CD14-positive monocyte (primary cell): ENCODE measurements around the gene CADM1. TPM values are rescaled to one million over a fixed set of nuclear protein-coding genes. Genes with fewer than 3 reads are reported as not detected.
A peak's percentile ranks its signal among the peaks of the same experiment; 100 is the strongest.

ENCODE experiments used
- DNase-seq, 3 donors: peaks; one replicate each; pipeline ENCODE4 v3.0.0-alpha.2; 2011 to 2022
- H2AFZ ChIP-seq: 2 replicates; pipeline ENCODE4 v1.6.0; 2012; ENCODE audit warnings: mild to moderate bottlenecking, low read depth, low read length, inconsistent platforms; ENCODE audit not compliant: insufficient read depth, poor library complexity, severe bottlenecking
- H3K27ac ChIP-seq, 2 donors: 1 replicate in 1 of 2; 2 replicates in 1 of 2; pipeline ENCODE4 v1.5.1; 2012 to 2013; ENCODE audit warnings: low read length in 2 of 2, control low read depth in 1 of 2, inconsistent platforms in 1 of 2, low read depth in 1 of 2, mild to moderate bottlenecking in 1 of 2
- H3K27me3 ChIP-seq, 2 donors: one replicate each; pipeline versions ENCODE4 v1.6.0 to v1.6.1; 2011 to 2013; ENCODE audit warnings: low read length in 2 of 2; ENCODE audit not compliant: control insufficient read depth in 2 of 2, insufficient read depth in 2 of 2
- H3K36me3 ChIP-seq, 2 donors: replicated peaks in 1 of 2; 1 replicate in 1 of 2; 2 replicates in 1 of 2; pipeline versions ENCODE4 v1.5.1 to v1.6.1; 2012 to 2013; ENCODE audit warnings: low read length in 2 of 2, control low read depth in 1 of 2, inconsistent platforms in 1 of 2, mild to moderate bottlenecking in 1 of 2; ENCODE audit not compliant: insufficient read depth in 2 of 2, control insufficient read depth in 1 of 2
- H3K4me1 ChIP-seq, 2 donors: 1 replicate in 1 of 2; 2 replicates in 1 of 2; pipeline versions ENCODE4 v1.5.1 to v1.6.1; 2012 to 2013; ENCODE audit warnings: low read length in 2 of 2, control low read depth in 1 of 2, inconsistent platforms in 1 of 2, mild to moderate bottlenecking in 1 of 2, moderate library complexity in 1 of 2; ENCODE audit not compliant: insufficient read depth in 2 of 2, control insufficient read depth in 1 of 2
- H3K4me2 ChIP-seq: replicated peaks from 2 replicates; pipeline ENCODE3; 2012; ENCODE audit warnings: low read length, moderate library complexity, mild to moderate bottlenecking; ENCODE audit not compliant: poor library complexity, severe bottlenecking; ENCODE audit errors: extremely low read depth
- H3K4me3 ChIP-seq, 3 experiments: fragments of 200-600 bp in 1 of 3; sonication (generic) in 1 of 3; replicated peaks in 1 of 3; 1 replicate in 2 of 3; 2 replicates in 1 of 3; pipeline ENCODE4 v1.5.1; 2011 to 2013; ENCODE audit warnings: low read length in 3 of 3, mild to moderate bottlenecking in 3 of 3, control low read depth in 2 of 3, low read depth in 2 of 3, inconsistent platforms in 1 of 3, moderate library complexity in 1 of 3
- H3K79me2 ChIP-seq: 2 replicates; pipeline ENCODE4 v1.6.0; 2012; ENCODE audit warnings: mild to moderate bottlenecking, control low read depth, inconsistent platforms, low read length, moderate library complexity; ENCODE audit not compliant: insufficient read depth
- H3K9ac ChIP-seq: 2 replicates; pipeline ENCODE4 v1.6.0; 2017; ENCODE audit warnings: low read length, mild to moderate bottlenecking; ENCODE audit not compliant: insufficient read depth, poor library complexity, severe bottlenecking
- H3K9me3 ChIP-seq, 2 donors: replicated peaks in 1 of 2; 1 replicate in 1 of 2; 2 replicates in 1 of 2; pipeline versions ENCODE4 v1.5.1 to v1.6.1; 2012 to 2013; ENCODE audit warnings: low read length in 2 of 2, control low read depth in 1 of 2; ENCODE audit not compliant: control insufficient read depth in 1 of 2, insufficient read depth in 1 of 2
- H4K20me1 ChIP-seq: 2 replicates; pipeline ENCODE4 v1.6.0; 2012; ENCODE audit warnings: mild to moderate bottlenecking, low read length, control low read depth, moderate library complexity; ENCODE audit not compliant: insufficient read depth
- H3K27ac Mint-ChIP-seq, 7 donors: one replicate each; pipeline ENCODE4 v1.8.0; 2020; ENCODE audit warnings: mild to moderate bottlenecking in 7 of 7, mixed read lengths in 7 of 7, moderate library complexity in 6 of 7, inconsistent platforms in 2 of 7
- H3K27me3 Mint-ChIP-seq, 3 donors: one replicate each; pipeline ENCODE4 v1.8.0; 2021 to 2022; ENCODE audit warnings: low read depth in 3 of 3, mild to moderate bottlenecking in 3 of 3, mixed read lengths in 3 of 3, moderate library complexity in 3 of 3, inconsistent platforms in 1 of 3
- H3K36me3 Mint-ChIP-seq, 2 donors: one replicate each; pipeline ENCODE4 v1.8.0; 2020; ENCODE audit warnings: mixed read lengths in 2 of 2, inconsistent platforms in 1 of 2, mild to moderate bottlenecking in 1 of 2
- H3K4me1 Mint-ChIP-seq: one replicate; pipeline ENCODE4 v1.8.0; 2020; ENCODE audit warnings: mild to moderate bottlenecking, mixed read lengths
- H3K4me3 Mint-ChIP-seq, 2 donors: one replicate each; pipeline ENCODE4 v1.8.0; 2020; ENCODE audit warnings: mild to moderate bottlenecking in 2 of 2, mixed read lengths in 2 of 2, moderate library complexity in 1 of 2
- H3K9me3 Mint-ChIP-seq, 7 donors: one replicate each; pipeline ENCODE4 v1.8.0; 2020 to 2022; ENCODE audit warnings: mixed read lengths in 7 of 7, mild to moderate bottlenecking in 6 of 7, moderate library complexity in 6 of 7, inconsistent platforms in 2 of 7
- CTCF ChIP-seq: fragments of 200-600 bp; IDR thresholded peaks from one replicate; pipeline ENCODE4 v1.8.0; 2022; ENCODE audit warnings: antibody characterized with exemption, mild to moderate bottlenecking
- WGBS: methylation state at CpG from one replicate; pipeline ENCODE4 v1.1.5; 2013; ENCODE audit warnings: missing lambda C conversion rate; ENCODE audit not compliant: insufficient coverage; 5-methylcytosine and 5-hydroxymethylcytosine counted together
- intact Hi-C, 2 donors: fragments of 100-400 bp; cut with micrococcal nuclease; formaldehyde crosslinking; loops; one replicate each; pipeline versions ENCODE4 v1.15.0 to v1.15.1; 2023
- polyA plus RNA-seq, 3 donors: library from polyadenylated mRNA; depleted of rRNA in 1 of 3; unstranded in 2 of 3; stranded (reverse) in 1 of 3; fragments of 300-500 nt in 2 of 3; fragments of >200 nt in 1 of 3; fragmentation: Illumina TruSeq in 2 of 3; gene quantifications; 1 replicate in 2 of 3; 2 replicates in 1 of 3; pipeline ENCODE4 v1.2.3, GENCODE V29; 2012 to 2021

CADM1 gene
- polyA plus RNA-seq, 3 donors: not detected

- peaks cover 17% of the 10 kb centered on the region for H3K4me1 Mint-ChIP-seq
- no peak overlapping the region for H3K27ac Mint-ChIP-seq
- peak overlapping the region in 1 of 2 donors; percentile 13 for H3K4me3 Mint-ChIP-seq
- Histone ChIP-seq H3K36me3 (no peaks in the 10 kb centered on the region), H3K79me2 (no peaks in the 10 kb centered on the region), H3K9ac (no peak overlapping the region), H3K27me3 (peaks cover 69 to 73% of the 10 kb centered on the region in 2 donors), H3K27ac (no peak overlapping the region), H2AFZ (no peak overlapping the region), H3K4me3 (no peak overlapping the region), H3K4me1 (peaks cover 17 to 24% of the 10 kb centered on the region in 2 donors), H4K20me1 (no peaks in the 10 kb centered on the region), H3K9me3 (peaks cover 10 to 28% of the 10 kb centered on the region in 2 donors), H3K4me2 (no peak overlapping the region)
- H3K27me3 Mint-ChIP-seq: peaks cover 48 to 66% (median 52%) of the 10 kb centered on the region in 3 donors
- no peak for DNase-seq
- H3K36me3 Mint-ChIP-seq: peaks cover 6 to 7% of the 10 kb centered on the region in 2 donors
- intact Hi-C loops: no loop called here
- peaks cover 3 to 23% (median 18%) of the 10 kb centered on the region in 7 donors for H3K9me3 Mint-ChIP-seq
- WGBS: 91% methylated on average over 7 of the region's 10 CpGs
- no peak for TF ChIP-seq CTCF
Observed at GRCh38 chr11:115506954-115507675, 2.9 kb upstream of the CADM1 start.

- H3K4me3 Mint-ChIP-seq: peak overlapping the region; percentile 75 to 92
- peaks cover 51 to 60% (median 52%) of the 10 kb centered on the region in 3 donors for H3K27me3 Mint-ChIP-seq
- no peak for TF ChIP-seq CTCF
- H3K4me3 ChIP-seq: peak overlapping the region in 1 of 3 experiments; percentile 79
- no peak overlapping the region for H3K27ac ChIP-seq
- intact Hi-C loops: no loop called here
- peaks cover 17% of the 10 kb centered on the region for H3K4me1 Mint-ChIP-seq
- no peak overlapping the region for H3K9ac ChIP-seq
- peaks cover 19 to 24% of the 10 kb centered on the region in 2 donors for H3K4me1 ChIP-seq
- H3K36me3 ChIP-seq: no peaks in the 10 kb centered on the region
- H4K20me1 ChIP-seq: no peaks in the 10 kb centered on the region
- peaks cover 3 to 23% (median 18%) of the 10 kb centered on the region in 7 donors for H3K9me3 Mint-ChIP-seq
- WGBS: 9% methylated on average over 5 of the region's 10 CpGs
- H3K27ac Mint-ChIP-seq: no peak overlapping the region
- no peak for DNase-seq
- peaks cover 10 to 44% of the 10 kb centered on the region in 2 donors for H3K9me3 ChIP-seq
- peak overlapping the region; percentile 83 for H3K4me2 ChIP-seq
- H3K27me3 ChIP-seq: peaks cover 82 to 88% of the 10 kb centered on the region in 2 donors
- peak overlapping the region; percentile 70 for H2AFZ ChIP-seq
- H3K36me3 Mint-ChIP-seq: peaks cover 6 to 7% of the 10 kb centered on the region in 2 donors
- H3K79me2 ChIP-seq: no peaks in the 10 kb centered on the region
Observed at GRCh38 chr11:115505175-115505574, 960 bp upstream of the CADM1 start.
